Memory B cell (primary cell): ENCODE results near the gene PELI2.

ENCODE experiments used
- ATAC-seq: fragments of 150-1000 bp; cut with Tn5 transposase; 2 replicates; pipeline ENCODE4 v1.10.0; 2021; ENCODE audit warnings: low read depth, mild to moderate bottlenecking, moderate library complexity
- DNase-seq, 2 donors: peaks; one replicate each; pipeline ENCODE4 v3.0.0; 2022; ENCODE audit warnings: low spot score in 2 of 2
- H3K27ac Mint-ChIP-seq: one replicate; pipeline ENCODE4 v1.8.0; 2022; ENCODE audit warnings: mild to moderate bottlenecking, moderate library complexity, mixed read lengths
- H3K27me3 Mint-ChIP-seq: one replicate; pipeline ENCODE4 v1.8.0; 2022; ENCODE audit warnings: mixed read lengths
- H3K36me3 Mint-ChIP-seq: one replicate; pipeline ENCODE4 v1.8.0; 2022; ENCODE audit warnings: mild to moderate bottlenecking, mixed read lengths
- H3K4me1 Mint-ChIP-seq: one replicate; pipeline ENCODE4 v1.8.0; 2022; ENCODE audit warnings: mixed read lengths
- H3K4me3 Mint-ChIP-seq: one replicate; pipeline ENCODE4 v1.8.0; 2022; ENCODE audit warnings: mild to moderate bottlenecking, moderate library complexity, mixed read lengths
- H3K9me3 Mint-ChIP-seq: one replicate; pipeline ENCODE4 v1.8.0; 2022; ENCODE audit warnings: mixed read lengths

Gene PELI2

GRCh38 chr14:56295743-56296142 lies 177.5 kb downstream of the PELI2 start:
- Mint-ChIP-seq H3K27ac (no peak overlapping the region), H3K4me1 (no peaks in the 10 kb centered on the region), H3K36me3 (peaks cover 19% of the 10 kb centered on the region), H3K4me3 (no peak overlapping the region), H3K27me3 (no peaks in the 10 kb centered on the region), H3K9me3 (no peaks in the 10 kb centered on the region)
- DNase-seq (no peak), ATAC-seq (no peak)

GRCh38 chr14:56297449-56297848 lies 179.2 kb downstream of the PELI2 start:
- Mint-ChIP-seq H3K36me3 (peaks cover 15% of the 10 kb centered on the region), H3K27me3 (no peaks in the 10 kb centered on the region), H3K27ac (no peak overlapping the region), H3K4me3 (no peak overlapping the region), H3K4me1 (no peaks in the 10 kb centered on the region), H3K9me3 (no peaks in the 10 kb centered on the region)
- no peak for DNase-seq
- ATAC-seq, result no peak

GRCh38 chr14:56299306-56299984 lies 181.2 kb downstream of the PELI2 start:
- ATAC-seq (no peak), DNase-seq (no peak)
- H3K4me3 Mint-ChIP-seq, result no peak overlapping the region
- peaks cover 13% of the 10 kb centered on the region for H3K36me3 Mint-ChIP-seq
- no peaks in the 10 kb centered on the region for H3K9me3 Mint-ChIP-seq
- H3K27me3 Mint-ChIP-seq, result no peaks in the 10 kb centered on the region
- no peaks in the 10 kb centered on the region for H3K4me1 Mint-ChIP-seq
- no peak overlapping the region for H3K27ac Mint-ChIP-seq

- H3K36me3 Mint-ChIP-seq, result peaks cover 11% of the 10 kb centered on the region
- ATAC-seq (no peak), DNase-seq (no peak)
- H3K9me3 Mint-ChIP-seq, result no peaks in the 10 kb centered on the region
- no peaks in the 10 kb centered on the region for H3K27me3 Mint-ChIP-seq
- no peak overlapping the region for H3K27ac Mint-ChIP-seq
- no peaks in the 10 kb centered on the region for H3K4me1 Mint-ChIP-seq
- no peak overlapping the region for H3K4me3 Mint-ChIP-seq
These were observed 182.3 kb downstream of the PELI2 start for GRCh38 chr14:56300495-56300894.

GRCh38 chr14:56304456-56304855 lies 186.2 kb downstream of the PELI2 start:
- no peak overlapping the region for H3K27ac Mint-ChIP-seq
- peaks cover 4% of the 10 kb centered on the region for H3K36me3 Mint-ChIP-seq
- no peaks in the 10 kb centered on the region for H3K9me3 Mint-ChIP-seq
- no peak overlapping the region for H3K4me3 Mint-ChIP-seq
- ATAC-seq, result no peak
- H3K27me3 Mint-ChIP-seq, result no peaks in the 10 kb centered on the region
- no peak for DNase-seq
- no peaks in the 10 kb centered on the region for H3K4me1 Mint-ChIP-seq

- Mint-ChIP-seq H3K4me1 (no peaks in the 10 kb centered on the region), H3K27ac (no peak overlapping the region), H3K27me3 (no peaks in the 10 kb centered on the region), H3K9me3 (peaks cover 2% of the 10 kb centered on the region), H3K36me3 (peaks cover 8% of the 10 kb centered on the region), H3K4me3 (no peak overlapping the region)
- ATAC-seq (no peak), DNase-seq (no peak)
These were observed 191.0 kb downstream of the PELI2 start for GRCh38 chr14:56309198-56309597.

GRCh38 chr14:56310643-56311042 lies 192.4 kb downstream of the PELI2 start:
- DNase-seq, result no peak
- Mint-ChIP-seq H3K4me1 (no peaks in the 10 kb centered on the region), H3K36me3 (peaks cover 8% of the 10 kb centered on the region), H3K27ac (no peak overlapping the region), H3K9me3 (peaks cover 2% of the 10 kb centered on the region), H3K4me3 (no peak overlapping the region), H3K27me3 (no peaks in the 10 kb centered on the region)
- ATAC-seq, result no peak

- Mint-ChIP-seq H3K4me1 (no peaks in the 10 kb centered on the region), H3K27me3 (no peaks in the 10 kb centered on the region), H3K4me3 (no peak overlapping the region), H3K27ac (no peak overlapping the region), H3K9me3 (peaks cover 2% of the 10 kb centered on the region), H3K36me3 (peaks cover 10% of the 10 kb centered on the region)
- DNase-seq (no peak), ATAC-seq (no peak)
These were observed 195.6 kb downstream of the PELI2 start for GRCh38 chr14:56313789-56314188.

GRCh38 chr14:56318393-56319115 lies 200.3 kb downstream of the PELI2 start:
- no peak overlapping the region for H3K27ac Mint-ChIP-seq
- no peaks in the 10 kb centered on the region for H3K27me3 Mint-ChIP-seq
- DNase-seq, result no peak
- no peaks in the 10 kb centered on the region for H3K4me1 Mint-ChIP-seq
- H3K4me3 Mint-ChIP-seq, result no peak overlapping the region
- peaks cover 4% of the 10 kb centered on the region for H3K9me3 Mint-ChIP-seq
- no peak for ATAC-seq
- peaks cover 5% of the 10 kb centered on the region for H3K36me3 Mint-ChIP-seq

- Mint-ChIP-seq H3K36me3 (peaks cover 5% of the 10 kb centered on the region), H3K9me3 (peaks cover 5% of the 10 kb centered on the region), H3K4me3 (no peak overlapping the region), H3K4me1 (no peaks in the 10 kb centered on the region), H3K27me3 (peaks cover 2% of the 10 kb centered on the region), H3K27ac (no peak overlapping the region)
- ATAC-seq, result no peak
- DNase-seq, result no peak
These were observed 203.7 kb downstream of the PELI2 start for GRCh38 chr14:56321861-56322260.

- Mint-ChIP-seq H3K4me3 (no peak overlapping the region), H3K4me1 (no peaks in the 10 kb centered on the region), H3K36me3 (peaks cover 6% of the 10 kb centered on the region), H3K27me3 (peaks cover 3% of the 10 kb centered on the region), H3K27ac (no peak overlapping the region), H3K9me3 (peaks cover 5% of the 10 kb centered on the region)
- ATAC-seq, result no peak
- no peak for DNase-seq
These were observed 204.3 kb downstream of the PELI2 start for GRCh38 chr14:56322531-56322930.

- Mint-ChIP-seq H3K4me3 (no peak overlapping the region), H3K27ac (no peak overlapping the region), H3K4me1 (no peaks in the 10 kb centered on the region), H3K27me3 (peaks cover 3% of the 10 kb centered on the region), H3K36me3 (peaks cover 2% of the 10 kb centered on the region), H3K9me3 (peaks cover 5% of the 10 kb centered on the region)
- ATAC-seq (no peak), DNase-seq (no peak)
These were observed 206.2 kb downstream of the PELI2 start for GRCh38 chr14:56324454-56324853.

GRCh38 chr14:56324856-56325699 lies 206.9 kb downstream of the PELI2 start:
- ATAC-seq, result no peak
- H3K4me3 Mint-ChIP-seq, result no peak overlapping the region
- no peak overlapping the region for H3K27ac Mint-ChIP-seq
- peaks cover 2% of the 10 kb centered on the region for H3K9me3 Mint-ChIP-seq
- peaks cover 3% of the 10 kb centered on the region for H3K27me3 Mint-ChIP-seq
- no peak for DNase-seq
- H3K36me3 Mint-ChIP-seq, result peaks cover 2% of the 10 kb centered on the region
- H3K4me1 Mint-ChIP-seq, result no peaks in the 10 kb centered on the region

GRCh38 chr14:56328021-56328420 lies 209.8 kb downstream of the PELI2 start:
- DNase-seq (no peak), ATAC-seq (no peak)
- H3K4me1 Mint-ChIP-seq, result no peaks in the 10 kb centered on the region
- no peak overlapping the region for H3K4me3 Mint-ChIP-seq
- H3K27me3 Mint-ChIP-seq, result peaks cover 3% of the 10 kb centered on the region
- peaks cover 2% of the 10 kb centered on the region for H3K36me3 Mint-ChIP-seq
- H3K9me3 Mint-ChIP-seq, result peaks cover 2% of the 10 kb centered on the region
- H3K27ac Mint-ChIP-seq, result no peak overlapping the region
